HepG2 (cell line): ENCODE results near the gene PRKAR1B. TPM values are rescaled to one million over a fixed set of nuclear protein-coding genes. Genes with fewer than 3 reads are reported as not detected.

Experiments used
- ARNTL ChIP-seq: sonication (generic); formaldehyde crosslinking; IDR thresholded peaks from 2 replicates; pipeline ENCODE4 v1.4.0; 2020; ENCODE audit warnings: mild to moderate bottlenecking, missing genetic modification reagents
- ASH2L ChIP-seq: fragments of 300-600, 200-600 bp; sonication (generic); IDR thresholded peaks from 2 replicates; pipeline ENCODE4 v1.7.0; 2017; ENCODE audit warnings: low read depth, mild to moderate bottlenecking, moderate library complexity, mixed read lengths, low read length; ENCODE audit not compliant: insufficient read length
- ELF3 ChIP-seq: IDR thresholded peaks from 2 replicates; pipeline ENCODE4 v1.6.1; 2016; ENCODE audit warnings: missing genetic modification reagents, missing compliant biosample characterization
- HMGA1 ChIP-seq: sonication (generic); formaldehyde crosslinking; conservative IDR thresholded peaks from 2 replicates; pipeline ENCODE4 v1.4.0; 2020; ENCODE audit warnings: missing genetic modification reagents
- NFRKB ChIP-seq: fragments of 450-650 bp; IDR thresholded peaks from 2 replicates; pipeline ENCODE4 v1.6.1; 2017
- PATZ1 ChIP-seq: sonication (generic); formaldehyde crosslinking; IDR thresholded peaks from 2 replicates; pipeline ENCODE4 v1.4.0; 2020; ENCODE audit warnings: missing genetic modification reagents
- ZBTB38 ChIP-seq: sonication (generic); formaldehyde crosslinking; IDR thresholded peaks from 2 replicates; pipeline ENCODE4 v1.5.1; 2020; ENCODE audit warnings: mild to moderate bottlenecking, missing genetic modification reagents
- ZNF350 ChIP-seq: sonication (generic); formaldehyde crosslinking; IDR thresholded peaks from 2 replicates; pipeline ENCODE4 v1.4.0; 2020; ENCODE audit warnings: mild to moderate bottlenecking, low read depth, missing genetic modification reagents, borderline replicate concordance
- ZNF512 ChIP-seq: sonication (generic); formaldehyde crosslinking; IDR thresholded peaks from 2 replicates; pipeline ENCODE4 v1.4.0; 2020; ENCODE audit warnings: mild to moderate bottlenecking, missing genetic modification reagents
- ZNF607 ChIP-seq: sonication (generic); formaldehyde crosslinking; IDR thresholded peaks from 2 replicates; pipeline ENCODE4 v1.5.1; 2020; ENCODE audit warnings: missing genetic modification reagents, mild to moderate bottlenecking, borderline replicate concordance
- ZNF800 ChIP-seq: sonication (generic); formaldehyde crosslinking; IDR thresholded peaks from 2 replicates; pipeline ENCODE4 v1.4.0; 2020; ENCODE audit warnings: missing genetic modification reagents
- polyA plus RNA-seq, 8 experiments: library from polyadenylated mRNA; depleted of rRNA in 3 of 8; stranded (reverse) in 7 of 8; unstranded in 1 of 8; fragments of >200 nt; fragmentation: Illumina TruSeq in 4 of 8; extraction: Trizol in 4 of 8; gene quantifications; 2 replicates each; pipeline versions ENCODE4 v1.2.1 to v1.2.3, GENCODE V29; 2011 to 2016; ENCODE audit warnings: low read depth in 4 of 8, missing spikeins in 1 of 8, mixed read lengths in 1 of 8; ENCODE audit not compliant: insufficient read depth in 1 of 8
- total RNA-seq, 5 experiments: library from RNA; depleted of rRNA; stranded (reverse); fragments of >200 nt; fragmentation: Illumina TruSeq; extraction: Trizol; gene quantifications; 2 replicates each; pipeline ENCODE4 v1.2.3, GENCODE V29; 2016; ENCODE audit warnings: low read depth in 1 of 5

Gene PRKAR1B
- total and polyA plus RNA-seq, 2 of the 13 experiments (the other 11 are each of a cell fraction or from before 2014, with no cell fraction given) = 7.9 to 28.2 TPM

- TF ChIP-seq NFRKB (no peak), HMGA1 (CRISPR knock-in tag) (no peak), ARNTL (CRISPR knock-in tag) (no peak), PATZ1 (CRISPR knock-in tag) (no peak), ASH2L (no peak), ELF3 (CRISPR knock-in tag) (no peak), ZBTB38 (CRISPR knock-in tag) (no peak), ZNF607 (CRISPR knock-in tag) (no peak), ZNF350 (no peak), ZNF512 (no peak), ZNF800 (CRISPR knock-in tag) (no peak)
Measured at GRCh38 chr7:501526-501925, 225.6 kb downstream of the PRKAR1B start (continued).
